NCI-H1105 treated with DMSO at 0.1 percent for 48 hours (cell line): ENCODE data around the gene MC1R.
"Not testable (repeated sequence)": the region's sequence is repeated elsewhere in the genome, so short reads cannot be mapped to it uniquely, and the experiment has no call there.

Experiments used
- DNase-seq: peaks from one replicate; lab custom pipeline; 2025; lab: John Stamatoyannopoulos, UW

The MC1R gene

DNA sequence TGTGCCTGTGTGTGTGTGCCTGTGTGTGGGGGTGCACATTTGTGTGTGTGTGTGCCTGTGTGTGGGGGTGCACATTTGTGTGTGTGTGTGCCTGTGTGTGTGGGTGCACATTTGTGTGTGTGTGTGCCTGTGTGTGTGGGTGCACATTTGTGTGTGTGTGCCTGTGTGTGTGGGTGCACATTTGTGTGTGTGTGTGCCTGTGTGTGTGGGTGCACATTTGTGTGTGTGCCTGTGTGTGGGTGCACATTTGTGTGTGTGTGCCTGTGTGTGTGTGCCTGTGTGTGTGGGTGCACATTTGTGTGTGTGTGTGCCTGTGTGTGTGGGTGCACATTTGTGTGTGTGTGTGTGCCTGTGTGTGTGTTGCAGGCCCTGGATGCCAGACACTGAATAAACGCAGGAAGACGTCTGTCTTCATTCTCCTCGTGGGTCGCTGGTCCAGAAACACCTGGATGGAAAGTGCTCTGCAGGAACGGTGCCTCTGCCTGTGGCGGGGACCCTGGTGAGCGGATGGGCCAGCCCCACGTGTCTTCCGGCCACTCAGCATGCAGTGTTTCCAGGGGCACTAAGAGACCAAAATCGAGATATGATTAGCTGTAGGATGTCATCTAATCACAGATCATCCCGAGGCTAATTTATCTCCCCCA is 3.9 kb upstream of the MC1R start:
- DNase-seq: not testable (repeated sequence)

DNA sequence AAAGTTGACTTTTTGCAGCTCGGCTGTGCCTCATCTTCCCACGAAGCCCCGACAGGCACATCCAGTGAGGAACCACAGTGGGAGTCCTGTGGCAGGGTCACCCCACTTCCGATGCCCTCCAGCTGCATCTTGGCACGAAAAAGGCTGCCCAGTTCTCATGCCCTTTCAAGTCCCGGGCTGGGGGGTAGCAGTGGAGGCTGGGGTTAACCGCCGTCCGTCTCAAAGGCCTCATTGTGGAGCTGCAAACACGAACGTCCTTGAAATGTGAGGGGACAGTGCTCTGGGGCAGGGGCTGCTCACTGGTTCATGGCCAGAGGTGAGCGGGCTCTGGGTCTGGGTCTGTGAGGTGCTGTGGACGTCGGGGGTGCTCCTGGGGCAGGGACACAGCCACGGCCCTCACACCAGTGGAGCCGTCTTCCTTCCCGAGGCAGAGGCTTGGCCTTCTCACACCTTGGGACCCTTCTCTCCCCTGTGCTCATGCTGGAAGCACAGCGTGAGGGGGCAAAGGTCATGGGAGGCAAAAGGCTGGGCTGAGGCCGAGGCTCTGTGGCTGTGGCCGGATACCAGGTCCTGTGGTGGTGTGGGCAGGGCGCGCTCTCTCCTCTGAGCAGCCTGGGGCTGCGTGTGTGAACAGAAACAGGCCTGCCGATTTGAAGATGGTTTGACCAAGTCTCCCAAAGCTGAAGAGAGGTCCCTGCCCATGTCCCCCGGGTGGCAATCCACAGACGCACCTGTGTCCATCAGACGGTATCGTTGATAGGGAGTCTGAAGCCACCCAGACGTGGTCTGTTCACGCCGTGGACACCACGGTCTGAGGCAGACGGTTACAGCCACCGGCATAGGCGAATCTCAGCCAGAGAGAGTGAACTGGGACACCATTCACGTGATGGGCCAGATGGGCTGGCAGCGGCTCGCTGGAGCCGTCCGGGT is 3.1 kb upstream of the MC1R start:
- no peak for DNase-seq

DNA sequence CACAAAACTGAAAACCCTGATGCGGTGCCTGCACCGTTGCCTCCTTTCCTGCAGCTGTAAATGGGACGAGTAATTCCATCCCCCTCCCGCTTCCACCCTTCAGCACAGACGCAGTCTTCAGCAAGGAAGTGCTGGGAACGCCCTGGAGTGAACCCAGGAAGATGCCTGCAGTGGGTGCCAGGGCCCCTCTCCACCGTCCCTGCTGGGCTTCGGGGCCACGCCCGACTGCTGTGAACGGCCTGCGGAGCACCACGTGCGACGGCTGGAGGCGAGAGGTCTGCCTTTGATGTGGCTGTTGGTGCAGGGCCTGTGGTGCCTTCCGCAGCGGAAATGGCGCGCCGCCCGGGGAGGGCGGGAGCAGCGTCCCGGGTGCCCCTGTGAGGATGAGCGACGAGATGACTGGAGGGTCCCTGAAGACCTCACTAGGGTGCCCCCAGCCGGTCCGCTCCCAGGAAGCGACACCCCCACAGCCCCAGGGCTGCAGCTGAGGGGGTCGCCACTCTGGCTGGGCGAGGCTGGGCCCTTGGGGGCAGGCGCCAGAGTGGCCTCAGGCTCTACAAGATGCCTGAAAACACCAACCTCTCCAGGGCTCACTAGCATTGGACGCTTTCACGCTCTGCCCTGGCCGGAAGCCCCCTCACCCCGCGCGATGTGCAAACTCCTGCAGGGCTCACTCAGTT is 749 bp upstream of the MC1R start:
- DNase-seq: peak; percentile 60

DNA sequence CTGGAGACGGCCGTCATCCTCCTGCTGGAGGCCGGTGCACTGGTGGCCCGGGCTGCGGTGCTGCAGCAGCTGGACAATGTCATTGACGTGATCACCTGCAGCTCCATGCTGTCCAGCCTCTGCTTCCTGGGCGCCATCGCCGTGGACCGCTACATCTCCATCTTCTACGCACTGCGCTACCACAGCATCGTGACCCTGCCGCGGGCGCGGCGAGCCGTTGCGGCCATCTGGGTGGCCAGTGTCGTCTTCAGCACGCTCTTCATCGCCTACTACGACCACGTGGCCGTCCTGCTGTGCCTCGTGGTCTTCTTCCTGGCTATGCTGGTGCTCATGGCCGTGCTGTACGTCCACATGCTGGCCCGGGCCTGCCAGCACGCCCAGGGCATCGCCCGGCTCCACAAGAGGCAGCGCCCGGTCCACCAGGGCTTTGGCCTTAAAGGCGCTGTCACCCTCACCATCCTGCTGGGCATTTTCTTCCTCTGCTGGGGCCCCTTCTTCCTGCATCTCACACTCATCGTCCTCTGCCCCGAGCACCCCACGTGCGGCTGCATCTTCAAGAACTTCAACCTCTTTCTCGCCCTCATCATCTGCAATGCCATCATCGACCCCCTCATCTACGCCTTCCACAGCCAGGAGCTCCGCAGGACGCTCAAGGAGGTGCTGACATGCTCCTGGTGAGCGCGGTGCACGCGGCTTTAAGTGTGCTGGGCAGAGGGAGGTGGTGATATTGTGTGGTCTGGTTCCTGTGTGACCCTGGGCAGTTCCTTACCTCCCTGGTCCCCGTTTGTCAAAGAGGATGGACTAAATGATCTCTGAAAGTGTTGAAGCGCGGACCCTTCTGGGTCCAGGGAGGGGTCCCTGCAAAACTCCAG is 1.1 kb downstream of the MC1R start:
- no peak for DNase-seq

DNA sequence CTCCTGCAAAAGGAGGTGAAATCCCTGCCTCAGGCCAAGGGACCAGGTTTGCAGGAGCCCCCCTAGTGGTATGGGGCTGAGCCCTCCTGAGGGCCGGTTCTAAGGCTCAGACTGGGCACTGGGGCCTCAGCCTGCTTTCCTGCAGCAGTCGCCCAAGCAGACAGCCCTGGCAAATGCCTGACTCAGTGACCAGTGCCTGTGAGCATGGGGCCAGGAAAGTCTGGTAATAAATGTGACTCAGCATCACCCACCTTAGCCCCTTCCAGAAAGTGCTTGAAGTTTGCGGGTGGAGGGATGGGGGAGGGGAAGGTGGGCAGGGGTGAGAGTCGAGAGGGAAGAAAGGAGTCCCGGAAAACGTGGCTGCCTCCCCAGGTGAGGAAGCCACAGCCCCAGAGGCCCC is 2.1 kb downstream of the MC1R start:
- DNase-seq: no peak

DNA sequence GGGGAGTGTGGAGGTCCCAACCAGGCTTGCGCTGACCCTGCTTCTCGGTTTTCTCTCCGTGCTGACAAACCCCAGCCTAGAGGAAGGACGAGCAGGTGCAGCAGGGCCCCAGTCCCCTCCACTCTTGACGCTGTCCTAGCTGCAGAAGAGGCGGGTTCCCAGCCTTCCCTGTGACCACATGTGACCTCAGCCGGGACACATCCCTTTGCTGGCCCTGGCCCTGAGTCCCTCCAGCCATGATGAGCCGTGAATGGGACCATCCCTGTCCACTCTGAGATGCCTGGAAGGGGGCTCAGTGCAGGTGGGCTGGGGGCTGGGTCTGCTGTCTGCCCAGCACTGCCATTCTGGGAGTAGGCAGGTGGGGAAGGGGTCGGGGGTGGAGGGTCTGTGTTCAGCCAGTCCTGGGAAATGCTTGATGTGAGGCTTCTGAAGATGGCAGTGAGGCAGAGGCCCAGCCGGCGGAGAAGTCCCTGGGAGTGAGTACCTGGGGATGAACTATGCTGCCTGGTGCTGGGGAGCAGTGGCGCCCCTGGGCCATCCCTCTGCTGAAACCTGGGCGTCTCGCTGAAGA is 2.6 kb downstream of the MC1R start:
- no peak for DNase-seq

DNA sequence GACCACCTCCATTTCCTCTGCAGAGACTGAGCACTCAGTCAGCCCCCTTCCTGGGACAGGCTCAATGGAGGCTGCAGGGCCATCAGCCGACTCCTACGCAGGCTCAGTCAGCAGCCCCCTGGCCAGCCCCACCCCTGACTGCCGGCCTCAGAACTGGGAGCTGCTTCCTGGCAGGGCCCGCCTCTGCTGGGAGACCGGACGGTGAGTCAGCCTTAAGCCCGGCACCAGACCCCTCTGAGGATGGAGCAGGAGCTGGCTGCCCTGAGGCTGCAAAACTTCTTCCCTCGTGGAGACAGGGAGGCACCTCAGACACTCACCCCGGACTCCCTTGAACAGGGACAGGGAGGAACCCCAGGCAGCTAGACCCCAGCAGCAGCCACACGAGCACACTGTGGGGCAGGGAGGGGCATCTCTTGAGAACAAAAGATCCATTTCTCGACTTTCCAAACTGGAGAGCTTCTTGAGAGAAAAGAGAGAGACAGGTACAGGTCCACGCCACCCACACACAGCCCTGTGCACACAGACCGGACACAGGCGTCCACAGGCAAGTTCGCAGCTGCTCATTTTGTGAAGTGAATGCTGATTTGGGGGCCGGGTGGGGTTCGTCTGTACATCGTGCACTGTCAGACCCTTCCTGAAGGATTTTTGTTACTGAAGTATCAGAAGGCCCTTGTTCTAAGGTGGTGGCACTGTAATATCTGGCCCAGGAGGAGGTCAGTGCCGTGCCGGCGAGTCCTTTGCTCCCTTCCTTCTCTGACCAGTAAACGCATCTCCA is 3.2 kb downstream of the MC1R start:
- no peak for DNase-seq

DNA sequence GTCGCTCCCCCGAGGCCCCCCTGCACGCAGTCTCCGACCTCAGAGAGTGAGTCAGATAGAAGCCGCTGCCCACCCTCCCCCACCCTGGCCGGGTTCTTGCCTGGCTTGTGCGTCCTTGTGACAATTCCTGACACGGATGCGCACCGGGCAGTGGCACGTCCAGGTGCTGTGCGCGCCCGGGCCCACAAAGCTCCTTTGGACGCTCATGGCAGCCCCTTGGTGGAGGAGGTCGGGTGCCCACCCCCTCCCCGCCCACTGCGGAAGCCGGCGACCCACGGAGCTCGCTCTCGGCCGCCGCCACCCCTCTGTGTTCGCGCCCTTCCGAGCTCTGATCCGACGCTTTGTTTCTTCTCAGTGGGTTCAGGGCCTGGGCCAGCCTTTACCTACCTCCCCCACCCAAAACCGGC is 3.8 kb downstream of the MC1R start:
- no peak for DNase-seq

DNA sequence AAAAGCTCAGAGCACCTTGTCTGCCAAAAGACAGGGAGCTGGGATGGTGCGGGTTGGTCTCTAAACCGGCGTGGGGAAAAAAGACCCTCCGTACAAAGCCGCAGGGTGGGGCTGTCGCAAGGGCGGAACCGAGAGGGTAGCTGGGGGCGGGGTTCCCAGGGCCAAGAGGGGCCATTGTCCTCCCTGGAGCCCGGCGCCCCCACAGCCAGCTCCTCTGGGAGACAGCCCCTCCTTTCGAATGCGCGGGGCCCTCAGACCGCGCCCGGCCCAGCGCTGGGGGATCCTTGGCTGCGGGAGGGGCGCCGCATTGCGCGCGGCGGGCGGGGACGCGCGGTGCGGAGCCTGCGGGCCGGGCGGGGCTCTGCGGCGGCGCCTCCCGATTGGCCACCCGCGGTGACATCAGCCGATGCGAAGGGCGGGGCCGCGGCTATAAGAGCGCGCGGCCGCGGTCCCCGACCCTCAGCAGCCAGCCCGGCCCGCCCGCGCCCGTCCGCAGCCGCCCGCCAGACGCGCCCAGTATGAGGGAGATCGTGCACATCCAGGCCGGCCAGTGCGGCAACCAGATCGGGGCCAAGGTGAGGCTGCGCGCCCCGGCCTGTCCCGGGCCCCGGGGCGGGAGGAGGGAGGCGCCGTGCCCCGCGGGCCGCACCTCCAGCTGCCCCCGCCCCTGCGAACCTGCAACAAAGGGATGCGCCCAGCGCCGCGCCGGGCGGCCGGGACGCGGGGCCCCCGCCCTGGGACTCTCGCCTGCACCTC is 4.4 kb downstream of the MC1R start, which contains the start of gene TUBB3:
Gene TUBB3, plus strand, starts transcription at position 459 of the 756 bp plus-strand sequence. Its CDS starts 60 bp downstream, at position 519.
- peak; percentile 64 for DNase-seq

DNA sequence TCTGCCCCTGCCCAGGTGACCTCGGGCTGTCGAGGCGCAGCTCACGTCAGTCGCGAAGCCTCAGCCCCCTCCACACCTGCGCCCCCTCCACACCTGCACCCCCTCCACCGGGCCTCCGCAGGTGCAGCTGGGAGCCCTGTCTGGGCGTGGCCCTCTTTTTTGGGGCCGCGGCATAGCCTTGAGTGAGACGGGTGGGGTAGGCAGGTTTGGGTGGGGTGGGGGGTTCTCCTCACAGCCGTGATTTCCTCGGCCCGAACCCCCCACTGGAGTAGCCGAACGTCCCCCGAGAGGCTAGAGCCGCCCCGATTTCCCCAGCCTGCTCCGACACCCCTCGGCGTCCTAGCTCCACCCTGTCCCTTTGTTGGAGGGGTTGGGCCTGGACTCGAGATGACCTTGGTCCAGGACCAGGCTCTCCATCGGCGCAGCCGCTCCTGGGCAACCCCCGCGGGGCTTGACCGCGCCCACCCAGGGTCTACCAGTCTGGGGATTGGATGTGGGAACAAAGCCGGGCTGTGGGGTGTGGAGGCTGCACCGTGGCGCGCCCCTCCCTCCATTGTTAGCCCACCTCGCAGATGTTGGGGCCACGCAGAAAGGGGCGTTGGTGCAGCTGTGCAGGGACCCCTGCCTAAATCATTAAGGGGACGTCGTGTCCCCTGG is 5.1 kb downstream of the MC1R start:
- peak; percentile 38 for DNase-seq

DNA sequence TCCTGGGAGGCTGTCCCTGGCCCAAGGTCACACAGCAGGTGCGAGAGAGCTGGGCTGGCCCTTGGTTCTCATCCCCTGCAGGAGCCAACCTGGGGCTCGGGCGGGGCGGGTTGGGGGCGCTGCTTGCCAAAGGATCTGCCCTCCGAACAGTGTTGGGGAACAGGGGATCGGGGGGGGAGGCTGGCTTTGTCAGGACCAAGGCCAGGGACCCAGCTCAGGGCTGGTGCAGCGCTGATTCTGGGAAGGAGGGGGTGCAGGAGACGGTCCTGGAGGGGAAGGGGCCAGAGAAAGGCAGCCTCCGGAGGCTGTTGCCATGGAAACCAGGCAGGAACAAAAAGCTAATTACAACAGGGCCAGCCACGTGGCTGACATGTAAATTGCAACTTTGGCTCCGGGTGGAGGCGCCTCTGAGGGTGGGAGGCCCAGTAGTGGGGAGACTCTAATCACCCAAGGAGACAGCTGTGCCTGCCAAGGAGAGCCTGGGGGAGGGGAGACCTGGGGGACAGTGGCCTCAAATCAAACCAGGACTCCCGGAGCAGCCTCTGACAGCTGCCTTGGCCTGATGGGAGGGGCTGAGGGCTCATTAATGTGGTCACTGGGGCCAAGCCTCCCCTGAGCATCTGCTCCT is 5.7 kb downstream of the MC1R start:
- peak; percentile 66 for DNase-seq

DNA sequence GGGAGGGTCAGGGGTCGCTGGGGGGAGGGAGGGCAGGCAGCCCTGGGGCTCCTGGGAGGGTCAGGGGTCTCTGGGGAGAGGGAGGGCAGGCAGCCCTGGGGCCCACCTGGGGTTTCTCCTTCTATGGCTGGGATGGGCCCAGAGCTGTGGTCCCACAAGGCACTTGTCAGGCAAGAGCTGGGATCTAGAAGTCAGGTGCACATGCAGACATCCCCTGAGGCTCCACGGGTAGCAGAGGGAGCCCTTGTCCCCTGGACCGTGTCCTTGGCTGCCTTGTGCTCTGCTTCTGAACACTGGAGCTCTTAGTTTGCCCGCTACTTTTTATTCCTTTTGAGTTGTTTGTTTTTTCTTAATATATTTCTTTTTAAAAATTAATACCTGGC is 6.3 kb downstream of the MC1R start:
- no peak for DNase-seq

DNA sequence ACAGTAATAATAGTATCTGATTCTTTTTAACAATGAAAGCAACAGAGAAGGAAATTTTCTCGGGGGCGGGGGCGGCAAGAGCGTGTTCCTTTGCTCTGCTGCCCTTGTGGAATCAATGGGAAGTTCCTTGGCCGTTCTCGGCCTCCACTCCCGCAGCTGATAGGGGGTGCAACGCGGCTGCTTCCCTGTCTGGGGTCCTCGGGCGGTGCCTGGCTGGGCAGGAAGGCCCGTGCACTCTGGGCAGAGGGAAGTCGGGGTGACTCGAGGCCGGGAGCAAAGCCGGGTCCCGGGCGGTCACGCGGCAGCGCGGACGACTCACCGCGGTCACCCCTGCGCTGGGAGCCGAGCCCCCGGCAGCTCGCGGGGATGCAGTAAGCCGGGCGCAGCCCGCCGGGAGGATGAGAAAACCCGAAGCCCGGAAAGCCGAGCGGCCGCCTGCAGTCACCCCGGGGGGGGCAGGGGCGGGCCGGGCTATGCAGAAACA is 7.0 kb downstream of the MC1R start:
- DNase-seq: no peak

DNA sequence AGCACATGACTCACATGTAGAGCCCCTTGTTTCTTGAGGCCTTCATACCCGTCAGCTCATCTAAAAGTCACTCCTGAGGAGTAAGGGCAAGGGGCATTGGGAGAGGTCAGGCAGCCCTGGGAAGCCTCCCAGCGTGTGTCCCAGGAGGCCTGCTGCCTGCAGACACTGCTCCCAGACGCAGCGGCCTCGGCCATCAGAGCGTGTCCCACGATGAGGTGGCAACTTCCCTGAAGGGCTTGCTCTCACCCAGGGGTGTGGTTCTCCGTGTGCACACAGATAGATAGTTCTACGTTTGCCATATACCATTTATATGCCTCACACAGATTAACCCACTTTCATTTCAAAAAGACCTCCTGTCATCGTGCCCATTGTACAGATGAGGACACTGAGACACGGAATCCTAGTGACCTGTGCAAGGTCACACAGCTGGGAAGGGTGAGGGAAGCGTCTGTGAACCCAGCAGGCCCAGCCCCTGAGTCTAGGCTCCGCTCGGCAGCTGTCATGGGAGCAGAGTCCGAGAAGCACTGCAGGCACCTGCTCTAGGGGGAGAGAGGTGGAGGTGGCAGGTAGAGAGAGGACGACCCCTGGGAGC is 12.7 kb downstream of the MC1R start:
- DNase-seq: no peak

DNA sequence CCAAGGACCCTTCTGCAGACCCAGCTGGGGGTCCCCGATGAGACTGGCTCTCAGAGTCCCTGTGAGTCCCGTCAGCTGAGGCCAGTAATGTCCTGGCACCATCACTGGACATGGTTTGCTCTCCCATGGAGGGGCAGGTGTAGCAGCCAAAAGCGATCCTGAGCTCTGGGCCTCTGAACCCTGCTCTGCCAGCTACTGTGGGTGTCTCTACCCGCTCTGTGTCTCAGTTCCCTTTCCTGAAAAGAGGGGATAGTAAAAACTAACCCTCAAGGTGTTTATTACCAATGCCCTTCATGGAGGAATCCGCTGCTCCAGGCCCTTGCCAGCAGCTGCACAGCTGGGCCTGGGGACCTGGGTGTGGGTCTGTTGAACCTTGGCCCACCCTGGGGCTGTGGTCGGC is 13.3 kb downstream of the MC1R start:
- DNase-seq: no peak

DNA sequence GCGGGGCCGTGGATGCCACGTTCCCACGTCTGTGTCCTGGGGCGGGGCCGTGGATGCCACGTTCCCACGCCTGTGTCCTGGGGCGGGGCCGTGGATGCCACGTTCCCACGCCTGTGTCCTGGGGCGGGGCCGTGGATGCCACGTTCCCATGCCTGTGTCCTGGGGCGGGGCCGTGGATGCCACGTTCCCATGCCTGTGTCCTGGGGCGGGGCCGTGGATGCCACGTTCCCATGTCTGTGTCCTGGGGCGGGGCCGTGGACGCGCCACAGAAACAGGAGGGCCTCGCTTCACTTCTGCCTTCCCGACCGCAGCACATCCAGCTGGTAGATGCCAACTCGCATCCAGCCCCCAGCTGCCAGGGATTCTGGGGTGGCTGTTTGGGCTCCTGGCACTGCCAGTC is 15.4 kb downstream of the MC1R start:
- not testable (repeated sequence) for DNase-seq

DNA sequence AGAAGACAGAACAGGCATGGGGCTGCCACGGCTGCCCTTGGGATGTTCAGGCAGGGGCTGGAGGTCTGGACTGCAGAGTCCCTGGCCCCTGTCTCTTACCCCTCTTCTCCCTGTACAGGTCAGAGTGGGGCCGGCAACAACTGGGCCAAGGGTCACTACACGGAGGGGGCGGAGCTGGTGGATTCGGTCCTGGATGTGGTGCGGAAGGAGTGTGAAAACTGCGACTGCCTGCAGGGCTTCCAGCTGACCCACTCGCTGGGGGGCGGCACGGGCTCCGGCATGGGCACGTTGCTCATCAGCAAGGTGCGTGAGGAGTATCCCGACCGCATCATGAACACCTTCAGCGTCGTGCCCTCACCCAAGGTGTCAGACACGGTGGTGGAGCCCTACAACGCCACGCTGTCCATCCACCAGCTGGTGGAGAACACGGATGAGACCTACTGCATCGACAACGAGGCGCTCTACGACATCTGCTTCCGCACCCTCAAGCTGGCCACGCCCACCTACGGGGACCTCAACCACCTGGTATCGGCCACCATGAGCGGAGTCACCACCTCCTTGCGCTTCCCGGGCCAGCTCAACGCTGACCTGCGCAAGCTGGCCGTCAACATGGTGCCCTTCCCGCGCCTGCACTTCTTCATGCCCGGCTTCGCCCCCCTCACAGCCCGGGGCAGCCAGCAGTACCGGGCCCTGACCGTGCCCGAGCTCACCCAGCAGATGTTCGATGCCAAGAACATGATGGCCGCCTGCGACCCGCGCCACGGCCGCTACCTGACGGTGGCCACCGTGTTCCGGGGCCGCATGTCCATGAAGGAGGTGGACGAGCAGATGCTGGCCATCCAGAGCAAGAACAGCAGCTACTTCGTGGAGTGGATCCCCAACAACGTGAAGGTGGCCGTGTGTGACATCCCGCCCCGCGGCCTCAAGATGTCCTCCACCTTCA is 16.2 kb downstream of the MC1R start:
- no peak for DNase-seq
